MM.1S (cell line): ENCODE data around the gene UTP15.

Experiments used
- DNase-seq: peaks from one replicate; pipeline ENCODE4 v3.0.0-alpha.2; 2015
- H2AFZ ChIP-seq: fragments of 300-600 bp; sonication (generic); 2 replicates; pipeline ENCODE4 v1.6.0; 2016; ENCODE audit warnings: antibody characterized with exemption, low read length
- H3F3A ChIP-seq: fragments of 300-600 bp; sonication (generic); 2 replicates; pipeline ENCODE4 v1.6.1; 2016; ENCODE audit warnings: mild to moderate bottlenecking, antibody characterized with exemption, low read length, moderate library complexity, mixed read lengths; ENCODE audit not compliant: insufficient read depth
- H3K27ac ChIP-seq: fragments of 300-600 bp; sonication (generic); 2 replicates; pipeline ENCODE4 v1.5.1; 2016; ENCODE audit warnings: mild to moderate bottlenecking, low read length
- H3K27me3 ChIP-seq: fragments of 300-600 bp; sonication (generic); replicated peaks from 2 replicates; pipeline ENCODE4 v1.6.0; 2016; ENCODE audit warnings: low read length; ENCODE audit not compliant: insufficient read depth
- H3K36me3 ChIP-seq: fragments of 300-600 bp; sonication (generic); replicated peaks from 2 replicates; pipeline ENCODE4 v1.6.1; 2016; ENCODE audit warnings: mild to moderate bottlenecking, low read length, mixed read lengths; ENCODE audit not compliant: insufficient read depth
- H3K4me1 ChIP-seq: fragments of 300-600 bp; sonication (generic); 2 replicates; pipeline ENCODE4 v1.6.1; 2016; ENCODE audit warnings: low read length, mixed read lengths
- H3K4me2 ChIP-seq: fragments of 300-600 bp; sonication (generic); 2 replicates; pipeline ENCODE4 v1.6.0; 2016; ENCODE audit warnings: low read depth, low read length
- H3K4me3 ChIP-seq: fragments of 300-600 bp; sonication (generic); 2 replicates; pipeline ENCODE4 v1.5.1; 2016; ENCODE audit warnings: low read length, mixed read lengths
- H3K79me2 ChIP-seq: fragments of 300-600 bp; sonication (generic); 2 replicates; pipeline ENCODE4 v1.6.1; 2016; ENCODE audit warnings: mixed run types, low read length, mixed read lengths
- H3K9ac ChIP-seq: fragments of 300-600 bp; sonication (generic); 2 replicates; pipeline ENCODE4 v1.6.1; 2016; ENCODE audit warnings: low read length, mixed read lengths
- H3K9me2 ChIP-seq: fragments of 300-600 bp; sonication (generic); replicated peaks from 2 replicates; pipeline ENCODE4 v1.6.1; 2016; ENCODE audit warnings: mild to moderate bottlenecking, low read length, mixed read lengths; ENCODE audit not compliant: insufficient read depth
- H3K9me3 ChIP-seq: fragments of 300-600 bp; sonication (generic); replicated peaks from 2 replicates; pipeline ENCODE4 v1.6.1; 2016; ENCODE audit warnings: mild to moderate bottlenecking, low read length, mixed read lengths; ENCODE audit not compliant: insufficient read depth
- H4K20me1 ChIP-seq: fragments of 300-600 bp; sonication (generic); 2 replicates; pipeline ENCODE4 v1.6.1; 2016; ENCODE audit warnings: mild to moderate bottlenecking, low read length, moderate library complexity, mixed read lengths; ENCODE audit not compliant: insufficient read depth
- EZH2 ChIP-seq: fragments of 300-600 bp; sonication (generic); optimal IDR thresholded peaks from 2 replicates; pipeline ENCODE3; 2017; ENCODE audit warnings: low read depth, mild to moderate bottlenecking, antibody characterized with exemption, low read length, mixed read lengths
- EZH2phosphoT487 ChIP-seq: fragments of 300-600 bp; sonication (generic); IDR thresholded peaks from 2 replicates; pipeline ENCODE4 v1.6.1; 2018; ENCODE audit warnings: antibody characterized with exemption, low read length
- TF ChIP-seq, protein P1 (sequence below): fragments of 300-600 bp; sonication (generic); IDR thresholded peaks from 2 replicates; pipeline ENCODE4 v1.5.1; 2016; ENCODE audit warnings: antibody characterized with exemption, low read length, mixed read lengths

Gene UTP15

DNA sequence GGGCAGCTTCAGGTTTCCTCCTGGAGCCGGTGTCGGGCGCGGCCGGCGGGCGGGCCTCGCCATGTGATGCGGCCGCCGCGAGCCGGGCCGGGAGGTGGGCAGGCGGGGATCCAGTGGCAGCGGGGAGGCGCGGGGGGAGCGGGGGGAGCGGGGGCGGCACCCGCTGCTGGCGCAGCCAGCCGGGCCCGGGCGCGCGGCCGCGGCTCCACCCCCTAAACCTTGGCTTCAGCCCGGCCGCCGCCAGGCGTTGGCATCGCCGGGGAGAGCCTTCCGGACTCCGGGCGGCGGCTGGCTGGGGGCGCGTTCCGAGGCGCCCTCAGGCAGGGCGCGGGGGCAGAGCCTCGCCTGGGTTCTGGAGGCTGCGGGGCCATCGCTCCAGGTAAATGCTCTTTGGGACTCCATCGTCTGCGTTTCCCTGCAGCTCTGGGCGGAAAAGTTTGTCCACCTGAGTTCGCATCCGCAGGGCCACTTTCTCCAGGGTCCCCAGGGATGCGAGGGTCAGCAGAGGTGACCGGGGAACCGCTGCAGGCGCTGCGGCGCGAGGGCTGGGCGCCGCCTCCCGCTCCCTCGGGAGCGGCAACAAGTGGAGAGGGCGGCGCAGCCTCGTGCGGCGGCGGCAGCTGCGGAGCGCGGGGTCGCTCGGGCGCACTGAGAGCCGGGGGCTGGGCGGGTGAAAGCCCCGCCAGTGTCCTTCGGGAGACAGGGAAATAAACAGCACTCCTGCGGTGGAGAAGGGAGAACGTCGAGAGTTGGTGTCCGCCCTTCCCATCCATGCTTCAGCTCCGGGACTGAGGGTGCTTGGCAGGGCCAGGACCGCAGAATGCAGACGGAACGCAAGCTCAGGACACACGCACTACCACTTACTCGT is 60.6 kb downstream of the UTP15 start, which contains the start of gene ARHGEF28:
TSS of gene ARHGEF28 (plus strand) at position 253 of the 868 bp plus-strand sequence. CDS start 58,656 bp downstream, outside the sequence.
- no peaks in the 10 kb centered on the region for H3K27me3 ChIP-seq
- no peaks in the 10 kb centered on the region for H4K20me1 ChIP-seq
- H3K27ac ChIP-seq = no peak within 1 kb of the TSS
- peak; percentile 74 for DNase-seq
- H3K9me3 ChIP-seq = no peaks in the 10 kb centered on the region
- H3K9ac ChIP-seq = peak within 1 kb of the TSS; percentile 52; the same call in 1 of the 2 replicates
- no peaks in the 10 kb centered on the region for H3K4me1 ChIP-seq
- no peaks in the 10 kb centered on the region for H3K9me2 ChIP-seq
- H3K4me2 ChIP-seq = peak within 1 kb of the TSS; percentile 82
- no peaks in the 10 kb centered on the region for H3K36me3 ChIP-seq
- H2AFZ ChIP-seq = peak within 1 kb of the TSS; percentile 85
- no peaks in the 10 kb centered on the region for H3K79me2 ChIP-seq
- no peaks in the 10 kb centered on the region for H3F3A ChIP-seq
- peak within 1 kb of the TSS; percentile 63 for H3K4me3 ChIP-seq
- TF ChIP-seq, protein P1, sequence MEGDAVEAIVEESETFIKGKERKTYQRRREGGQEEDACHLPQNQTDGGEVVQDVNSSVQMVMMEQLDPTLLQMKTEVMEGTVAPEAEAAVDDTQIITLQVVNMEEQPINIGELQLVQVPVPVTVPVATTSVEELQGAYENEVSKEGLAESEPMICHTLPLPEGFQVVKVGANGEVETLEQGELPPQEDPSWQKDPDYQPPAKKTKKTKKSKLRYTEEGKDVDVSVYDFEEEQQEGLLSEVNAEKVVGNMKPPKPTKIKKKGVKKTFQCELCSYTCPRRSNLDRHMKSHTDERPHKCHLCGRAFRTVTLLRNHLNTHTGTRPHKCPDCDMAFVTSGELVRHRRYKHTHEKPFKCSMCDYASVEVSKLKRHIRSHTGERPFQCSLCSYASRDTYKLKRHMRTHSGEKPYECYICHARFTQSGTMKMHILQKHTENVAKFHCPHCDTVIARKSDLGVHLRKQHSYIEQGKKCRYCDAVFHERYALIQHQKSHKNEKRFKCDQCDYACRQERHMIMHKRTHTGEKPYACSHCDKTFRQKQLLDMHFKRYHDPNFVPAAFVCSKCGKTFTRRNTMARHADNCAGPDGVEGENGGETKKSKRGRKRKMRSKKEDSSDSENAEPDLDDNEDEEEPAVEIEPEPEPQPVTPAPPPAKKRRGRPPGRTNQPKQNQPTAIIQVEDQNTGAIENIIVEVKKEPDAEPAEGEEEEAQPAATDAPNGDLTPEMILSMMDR = no peak
- TF ChIP-seq EZH2phosphoT487 = no peak
- TF ChIP-seq EZH2 = no peak

GRCh38 chr5:73626814-73627313 is 61.3 kb downstream of the UTP15 start:
- Histone ChIP-seq H4K20me1 (no peaks in the 10 kb centered on the region), H3K9ac (no peak overlapping the region), H2AFZ (no peak overlapping the region), H3K27ac (no peak overlapping the region), H3K36me3 (no peaks in the 10 kb centered on the region), H3K4me2 (peak overlapping the region; percentile 82; the same call in 1 of the 2 replicates), H3K4me1 (no peaks in the 10 kb centered on the region), H3K27me3 (no peaks in the 10 kb centered on the region), H3K9me2 (no peaks in the 10 kb centered on the region), H3K9me3 (no peaks in the 10 kb centered on the region), H3K79me2 (no peaks in the 10 kb centered on the region), H3F3A (no peaks in the 10 kb centered on the region), H3K4me3 (no peak overlapping the region)
- TF ChIP-seq, protein P1 = no peak
- TF ChIP-seq EZH2phosphoT487 (no peak), EZH2 (no peak)
- no peak for DNase-seq

- H3K4me2 ChIP-seq = no peak overlapping the region
- H3F3A ChIP-seq = no peaks in the 10 kb centered on the region
- H4K20me1 ChIP-seq = no peaks in the 10 kb centered on the region
- H3K4me1 ChIP-seq = no peaks in the 10 kb centered on the region
- no peak overlapping the region for H3K4me3 ChIP-seq
- no peak overlapping the region for H3K27ac ChIP-seq
- H3K79me2 ChIP-seq = no peaks in the 10 kb centered on the region
- H3K9me2 ChIP-seq = no peaks in the 10 kb centered on the region
- no peak overlapping the region for H3K9ac ChIP-seq
- no peak overlapping the region for H2AFZ ChIP-seq
- H3K27me3 ChIP-seq = no peaks in the 10 kb centered on the region
- DNase-seq = no peak
- no peaks in the 10 kb centered on the region for H3K9me3 ChIP-seq
- TF ChIP-seq, protein P1 = no peak
- TF ChIP-seq EZH2phosphoT487 (no peak), EZH2 (no peak)
- no peaks in the 10 kb centered on the region for H3K36me3 ChIP-seq
These were observed 63.9 kb downstream of the UTP15 start for GRCh38 chr5:73629456-73629855.
